GM12864 (cell line): ENCODE measurements around the gene LYSMD1.

Source experiments
- DNase-seq: peaks from one replicate; pipeline ENCODE4 v3.0.0-alpha.2; 2011; ENCODE audit warnings: low read depth
- H3K4me3 ChIP-seq: 2 replicates; pipeline ENCODE4 v1.5.1; 2011; ENCODE audit warnings: mild to moderate bottlenecking, low read depth, low read length, control low read depth
- TF ChIP-seq, protein P1 (sequence below): IDR thresholded peaks from 2 replicates; pipeline ENCODE4 v1.5.1; 2011; ENCODE audit warnings: low read depth, mild to moderate bottlenecking, moderate library complexity, low read length, control low read depth, inconsistent platforms; ENCODE audit errors: missing control alignments

LYSMD1 gene

DNA sequence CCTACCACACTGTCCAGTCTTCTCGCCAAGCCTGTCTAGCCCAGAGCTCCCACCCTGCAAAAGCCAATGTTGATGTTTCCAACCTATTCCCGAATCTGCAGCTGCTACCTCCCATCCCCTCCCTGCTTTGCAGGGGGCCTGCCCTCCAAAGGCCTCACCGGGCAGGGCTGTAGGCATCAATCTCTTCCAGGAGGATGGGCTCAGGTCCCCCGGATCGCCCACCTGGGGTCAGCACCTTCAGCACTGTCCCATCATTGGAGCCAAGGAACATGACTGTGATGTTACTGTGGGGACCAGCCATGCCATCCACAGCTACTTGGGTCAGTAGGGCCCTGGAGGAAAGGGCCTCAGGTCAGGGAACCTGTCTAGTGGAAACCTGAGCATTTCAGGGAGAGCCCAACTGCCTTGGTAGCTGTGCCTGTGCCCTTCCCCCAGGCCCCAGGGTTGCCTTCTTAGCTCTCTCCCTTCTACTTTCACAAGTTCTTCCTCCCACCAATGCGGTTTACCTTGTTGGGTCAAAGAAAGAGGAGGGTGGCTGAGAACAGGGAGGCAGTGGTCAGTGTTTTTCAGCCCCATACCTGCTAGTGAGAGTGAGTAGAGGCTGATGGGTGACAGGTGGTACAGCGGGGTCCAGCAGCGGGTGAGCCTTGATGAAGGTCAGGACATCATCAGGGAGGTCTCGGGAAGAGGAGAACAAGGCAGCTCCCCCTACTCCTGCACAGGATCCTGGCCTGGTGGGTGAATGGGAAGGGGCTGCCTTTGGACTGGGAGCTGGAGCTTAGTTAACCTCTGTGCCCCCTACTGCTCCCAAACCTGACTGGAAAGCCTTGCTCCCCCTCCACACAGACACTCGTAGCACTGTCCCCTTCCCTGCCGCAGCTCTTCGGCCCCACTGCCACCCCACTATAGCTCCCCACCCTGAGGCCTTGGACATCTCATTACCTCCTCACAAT is 30.0 kb downstream of the LYSMD1 start:
- TF ChIP-seq, protein P1, sequence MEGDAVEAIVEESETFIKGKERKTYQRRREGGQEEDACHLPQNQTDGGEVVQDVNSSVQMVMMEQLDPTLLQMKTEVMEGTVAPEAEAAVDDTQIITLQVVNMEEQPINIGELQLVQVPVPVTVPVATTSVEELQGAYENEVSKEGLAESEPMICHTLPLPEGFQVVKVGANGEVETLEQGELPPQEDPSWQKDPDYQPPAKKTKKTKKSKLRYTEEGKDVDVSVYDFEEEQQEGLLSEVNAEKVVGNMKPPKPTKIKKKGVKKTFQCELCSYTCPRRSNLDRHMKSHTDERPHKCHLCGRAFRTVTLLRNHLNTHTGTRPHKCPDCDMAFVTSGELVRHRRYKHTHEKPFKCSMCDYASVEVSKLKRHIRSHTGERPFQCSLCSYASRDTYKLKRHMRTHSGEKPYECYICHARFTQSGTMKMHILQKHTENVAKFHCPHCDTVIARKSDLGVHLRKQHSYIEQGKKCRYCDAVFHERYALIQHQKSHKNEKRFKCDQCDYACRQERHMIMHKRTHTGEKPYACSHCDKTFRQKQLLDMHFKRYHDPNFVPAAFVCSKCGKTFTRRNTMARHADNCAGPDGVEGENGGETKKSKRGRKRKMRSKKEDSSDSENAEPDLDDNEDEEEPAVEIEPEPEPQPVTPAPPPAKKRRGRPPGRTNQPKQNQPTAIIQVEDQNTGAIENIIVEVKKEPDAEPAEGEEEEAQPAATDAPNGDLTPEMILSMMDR: no peak
- DNase-seq: no peak
- H3K4me3 ChIP-seq: no peak overlapping the region

DNA sequence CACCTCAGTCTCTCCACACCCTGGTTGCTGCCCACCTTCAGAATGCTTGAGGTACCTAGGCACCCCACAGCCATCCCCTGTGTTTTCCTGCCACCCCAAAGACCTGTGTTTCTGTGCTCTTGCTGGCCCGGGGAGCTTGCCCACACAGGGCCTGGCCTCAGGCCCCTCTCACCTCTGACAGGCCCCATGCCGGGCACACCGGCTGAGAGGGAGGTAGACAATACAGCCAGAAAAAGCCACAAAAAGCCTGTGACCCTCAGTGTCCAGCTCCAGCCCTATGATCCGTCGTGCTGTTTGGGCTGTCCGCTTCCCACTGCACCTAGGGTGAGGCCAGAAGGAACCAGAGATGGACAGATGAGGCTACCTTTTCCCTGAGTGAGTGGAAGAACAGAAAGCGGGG is 30.7 kb downstream of the LYSMD1 start:
- no peak overlapping the region for H3K4me3 ChIP-seq
- DNase-seq: no peak
- TF ChIP-seq, protein P1: no peak

DNA sequence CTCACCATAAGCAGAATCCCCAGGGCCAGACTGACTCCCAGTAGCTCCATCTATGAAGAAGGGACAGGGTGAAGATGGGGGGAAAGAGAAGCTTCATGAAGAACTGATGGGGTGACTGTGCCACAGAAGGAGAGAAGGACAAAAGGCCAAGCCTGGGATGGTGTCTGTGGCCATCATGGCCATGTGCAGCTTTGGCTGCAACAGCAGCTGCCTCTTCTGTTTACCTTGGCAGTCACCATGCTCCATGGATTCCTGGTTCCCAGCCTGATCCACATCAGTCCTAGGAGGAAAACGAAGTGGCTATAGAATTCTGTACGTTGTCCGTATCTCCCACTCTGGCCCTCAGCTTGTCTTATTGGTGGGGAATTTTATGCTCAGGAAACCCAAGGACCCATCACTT is 31.3 kb downstream of the LYSMD1 start:
- H3K4me3 ChIP-seq: no peak overlapping the region
- DNase-seq: no peak
- TF ChIP-seq, protein P1: no peak

DNA sequence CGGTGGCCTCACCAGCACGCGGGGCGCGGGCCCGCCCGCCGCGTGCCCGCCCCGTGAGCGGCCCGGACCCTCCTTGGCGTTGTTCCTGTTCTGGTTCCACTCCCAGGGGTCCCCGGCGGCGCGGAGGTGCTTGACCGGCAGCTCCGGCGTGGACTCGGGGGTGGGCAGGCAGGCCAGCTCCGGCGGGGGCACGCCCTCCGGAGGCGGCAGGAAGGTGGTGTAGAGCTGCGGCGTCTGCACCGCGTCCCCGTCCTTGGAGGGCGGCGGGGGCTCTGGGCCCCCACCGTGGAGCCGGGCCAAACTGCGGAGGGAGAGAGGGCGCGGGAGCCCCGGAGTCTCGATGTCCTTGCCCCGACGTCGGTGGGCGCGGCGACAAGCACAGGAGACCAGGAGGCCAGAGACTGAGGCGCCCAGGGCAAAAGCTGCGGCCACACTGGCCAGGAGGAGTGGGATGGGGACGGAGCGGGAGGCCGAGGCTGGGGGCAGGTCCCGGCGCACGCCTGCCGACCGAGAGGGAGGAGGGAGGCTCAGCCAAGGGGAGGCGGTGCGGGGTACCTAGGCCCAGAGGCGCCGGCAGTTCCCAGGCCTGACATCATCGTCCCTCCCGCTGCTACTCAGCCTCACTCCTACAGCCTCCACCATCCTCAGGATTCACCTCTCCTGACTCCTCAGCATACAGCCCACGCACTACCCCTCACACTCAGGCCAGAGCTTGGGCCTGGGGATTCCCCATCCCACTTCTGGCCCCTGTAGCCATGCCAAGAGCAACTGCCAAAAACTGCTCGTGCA is 32.5 kb downstream of the LYSMD1 start:
- DNase-seq: no peak
- H3K4me3 ChIP-seq: no peak overlapping the region
- TF ChIP-seq, protein P1: no peak

DNA sequence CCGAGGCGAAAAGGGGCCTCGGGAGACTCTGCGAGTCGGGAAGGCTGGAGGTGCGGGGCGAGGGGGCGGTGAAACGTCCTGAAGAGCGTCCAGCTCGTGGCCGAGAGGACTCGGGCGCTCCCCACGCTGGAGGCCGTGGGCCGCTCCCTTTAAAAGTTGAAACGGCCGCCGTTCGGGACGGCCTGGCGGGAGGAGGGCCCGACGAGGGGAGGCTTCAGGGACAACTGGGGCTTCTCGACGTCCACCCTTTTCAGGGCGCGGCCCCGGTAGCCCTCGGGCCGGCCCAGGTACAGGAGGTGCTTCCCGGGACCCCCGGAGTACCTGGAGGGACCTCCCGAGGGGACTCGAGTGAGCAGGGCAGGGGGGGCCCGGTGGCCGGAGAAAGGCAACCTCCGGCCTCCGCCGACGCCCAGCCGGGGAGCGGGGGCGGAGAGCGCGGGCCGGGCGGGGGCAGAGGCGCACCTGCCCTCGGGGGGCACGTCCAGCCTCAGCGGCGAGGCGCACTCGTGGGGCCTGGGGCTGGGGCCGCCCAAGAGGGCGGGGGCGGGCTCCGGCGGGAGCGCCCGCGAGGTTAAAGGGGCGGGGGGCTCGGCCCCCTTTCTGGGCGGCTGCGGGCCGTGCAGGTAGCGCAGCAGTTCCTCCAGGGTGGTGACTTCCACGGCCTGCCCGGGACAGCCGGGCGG is 33.2 kb downstream of the LYSMD1 start:
- no peak overlapping the region for H3K4me3 ChIP-seq
- TF ChIP-seq, protein P1: no peak
- DNase-seq: no peak

DNA sequence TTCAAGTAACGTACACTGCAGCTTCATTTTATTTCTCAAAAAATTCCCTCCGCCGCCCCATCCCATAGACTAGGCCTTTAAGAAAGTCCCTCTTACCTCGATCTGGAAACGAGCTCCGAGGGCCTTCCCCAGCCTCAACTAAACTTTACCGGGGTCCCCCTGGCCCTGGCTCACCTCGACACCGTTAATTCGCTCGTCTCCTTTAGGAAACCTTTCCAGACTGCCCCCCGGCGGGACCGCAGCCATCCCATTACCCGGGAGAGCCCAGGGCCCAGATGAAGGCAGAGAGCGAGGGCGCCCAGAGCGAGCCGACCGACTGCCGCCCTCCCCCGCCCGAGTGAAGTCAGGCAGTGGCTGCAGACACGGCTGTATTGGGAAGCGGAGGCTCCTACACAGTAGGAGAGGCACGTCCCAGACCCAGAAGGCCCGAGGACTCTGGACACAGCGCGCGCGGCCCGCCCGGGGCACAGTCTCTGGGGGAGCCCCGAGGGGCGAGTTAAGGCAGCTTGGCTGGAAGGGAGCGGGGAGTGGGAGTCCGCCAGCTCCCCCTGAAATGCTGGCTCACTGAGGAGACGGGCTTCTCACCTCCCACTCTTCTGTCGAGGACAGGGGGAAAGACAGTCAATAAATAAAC is 33.9 kb downstream of the LYSMD1 start:
- TF ChIP-seq, protein P1: no peak
- H3K4me3 ChIP-seq: no peak overlapping the region; the same call in 1 of the 2 replicates
- no peak for DNase-seq
